Hepatocyte (in vitro differentiated cells): ENCODE data around the gene FAM32A. TPM values are rescaled to one million over a fixed set of nuclear protein-coding genes. Genes with fewer than 3 reads are reported as not detected.

Experiments
- DNase-seq: peaks from one replicate; pipeline ENCODE4 v3.0.0-alpha.2; 2016; ENCODE audit warnings: low spot score
- H2AFZ ChIP-seq: fragments of 200-600 bp; sonication (generic); 2 replicates; pipeline ENCODE4 v1.6.0; 2016; ENCODE audit warnings: antibody characterized with exemption, mild to moderate bottlenecking
- H3K27ac ChIP-seq: fragments of 200-600 bp; sonication (generic); 2 replicates; pipeline ENCODE4 v1.5.1; 2016; ENCODE audit warnings: mild to moderate bottlenecking
- H3K27me3 ChIP-seq: fragments of 200-600 bp; sonication (generic); 2 replicates; pipeline ENCODE4 v1.6.1; 2016
- H3K36me3 ChIP-seq: fragments of 200-600 bp; sonication (generic); replicated peaks from 2 replicates; pipeline ENCODE4 v1.5.1; 2016; ENCODE audit warnings: low read depth; ENCODE audit not compliant: insufficient read depth
- H3K4me1 ChIP-seq: fragments of 200-600 bp; sonication (generic); 2 replicates; pipeline ENCODE4 v1.5.1; 2016; ENCODE audit warnings: mild to moderate bottlenecking, moderate library complexity; ENCODE audit not compliant: insufficient read depth
- H3K4me2 ChIP-seq: fragments of 200-600 bp; sonication (generic); 2 replicates; pipeline ENCODE4 v1.6.0; 2016
- H3K4me3 ChIP-seq: fragments of 200-600 bp; sonication (generic); 2 replicates; pipeline ENCODE4 v1.5.1; 2016; ENCODE audit warnings: mild to moderate bottlenecking
- H3K79me2 ChIP-seq: fragments of 200-600 bp; sonication (generic); 2 replicates; pipeline ENCODE4 v1.6.0; 2017; ENCODE audit warnings: mild to moderate bottlenecking
- H3K9me2 ChIP-seq: fragments of 200-600 bp; sonication (generic); replicated peaks from 2 replicates; pipeline ENCODE4 v1.6.0; 2017; ENCODE audit warnings: mild to moderate bottlenecking; ENCODE audit not compliant: insufficient read depth
- H3K9me3 ChIP-seq: fragments of 200-600 bp; sonication (generic); 2 replicates; pipeline ENCODE4 v1.5.1; 2016; ENCODE audit warnings: low read depth, mild to moderate bottlenecking
- H4K20me1 ChIP-seq: fragments of 200-600 bp; sonication (generic); 2 replicates; pipeline ENCODE4 v1.6.0; 2016; ENCODE audit warnings: mild to moderate bottlenecking; ENCODE audit not compliant: insufficient read depth, poor library complexity, severe bottlenecking
- EZH2 ChIP-seq: fragments of 200-600 bp; sonication (generic); IDR thresholded peaks from 2 replicates; pipeline ENCODE4 v1.6.1; 2016; ENCODE audit warnings: antibody characterized with exemption, mild to moderate bottlenecking, borderline replicate concordance
- EZH2phosphoT487 ChIP-seq: fragments of 200-600 bp; sonication (generic); IDR thresholded peaks from one replicate; pipeline ENCODE4 v1.6.1; 2018; ENCODE audit warnings: antibody characterized with exemption, mild to moderate bottlenecking, low read depth, moderate library complexity; ENCODE audit not compliant: unreplicated experiment, severe bottlenecking
- WGBS: methylation state at CpG from one replicate; pipeline ENCODE4 v1.1.6; 2016; ENCODE audit warnings: low lambda C conversion rate; ENCODE audit errors: missing lambda C conversion rate; 5-methylcytosine and 5-hydroxymethylcytosine counted together
- polyA plus RNA-seq: library from polyadenylated mRNA; unstranded; fragments of >200 nt; fragmentation: Nextera tagmentation; extraction: Ambion mirVana; gene quantifications from 2 replicates; pipeline ENCODE4 v1.2.1, GENCODE V29; 2016
- total RNA-seq: library from RNA; depleted of rRNA; stranded (reverse); fragments of >200 nt; gene quantifications from 2 replicates; pipeline ENCODE4 v1.2.3, GENCODE V29; 2014
- TF ChIP-seq, protein P1 (sequence below): fragments of 200-600 bp; sonication (generic); IDR thresholded peaks from 2 replicates; pipeline ENCODE4 v1.5.1; 2016; ENCODE audit warnings: antibody characterized with exemption, mild to moderate bottlenecking; ENCODE audit not compliant: poor library complexity

Gene FAM32A
- total and polyA plus RNA-seq, 2 experiments from 2014 or later: 132 to 154 TPM

GRCh38 chr19:16222806-16223205 lies 37.6 kb downstream of the FAM32A start:
- WGBS: 93% methylated on average over 3 of the region's 3 CpGs
- no peaks in the 10 kb centered on the region for H3K36me3 ChIP-seq

DNA sequence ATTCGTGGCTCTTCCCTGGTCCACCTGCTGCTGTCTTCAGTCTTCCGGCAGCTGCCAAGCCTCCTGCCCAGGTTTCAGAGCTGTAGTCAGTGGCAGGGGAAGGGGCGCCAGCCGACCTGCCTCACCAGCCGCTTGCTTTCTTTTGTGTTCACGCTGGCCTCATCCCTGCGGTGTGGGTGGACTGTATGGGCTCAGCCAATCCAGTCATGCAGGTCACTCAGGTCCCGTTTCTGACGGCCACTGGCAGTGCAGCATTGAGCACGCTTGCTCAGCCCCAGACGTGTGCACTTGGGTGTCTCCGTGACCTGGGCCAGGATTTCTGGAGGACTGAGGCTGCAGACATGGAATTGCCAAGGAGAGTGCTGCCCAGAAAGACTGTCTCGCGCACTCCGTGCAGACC lies 38.5 kb downstream of the FAM32A start:
- Histone ChIP-seq H3K79me2 (peaks cover 4% of the 10 kb centered on the region), H2AFZ (no peak overlapping the region), H4K20me1 (no peaks in the 10 kb centered on the region), H3K4me1 (no peaks in the 10 kb centered on the region), H3K4me2 (no peak overlapping the region), H3K27ac (no peak overlapping the region), H3K9me3 (peaks cover 8% of the 10 kb centered on the region), H3K36me3 (no peaks in the 10 kb centered on the region), H3K4me3 (no peak overlapping the region), H3K27me3 (no peaks in the 10 kb centered on the region), H3K9me2 (no peaks in the 10 kb centered on the region)
- WGBS: 94% methylated on average over 15 of the region's 15 CpGs
- TF ChIP-seq EZH2 (no peak), EZH2phosphoT487 (no peak)
- TF ChIP-seq, protein P1, sequence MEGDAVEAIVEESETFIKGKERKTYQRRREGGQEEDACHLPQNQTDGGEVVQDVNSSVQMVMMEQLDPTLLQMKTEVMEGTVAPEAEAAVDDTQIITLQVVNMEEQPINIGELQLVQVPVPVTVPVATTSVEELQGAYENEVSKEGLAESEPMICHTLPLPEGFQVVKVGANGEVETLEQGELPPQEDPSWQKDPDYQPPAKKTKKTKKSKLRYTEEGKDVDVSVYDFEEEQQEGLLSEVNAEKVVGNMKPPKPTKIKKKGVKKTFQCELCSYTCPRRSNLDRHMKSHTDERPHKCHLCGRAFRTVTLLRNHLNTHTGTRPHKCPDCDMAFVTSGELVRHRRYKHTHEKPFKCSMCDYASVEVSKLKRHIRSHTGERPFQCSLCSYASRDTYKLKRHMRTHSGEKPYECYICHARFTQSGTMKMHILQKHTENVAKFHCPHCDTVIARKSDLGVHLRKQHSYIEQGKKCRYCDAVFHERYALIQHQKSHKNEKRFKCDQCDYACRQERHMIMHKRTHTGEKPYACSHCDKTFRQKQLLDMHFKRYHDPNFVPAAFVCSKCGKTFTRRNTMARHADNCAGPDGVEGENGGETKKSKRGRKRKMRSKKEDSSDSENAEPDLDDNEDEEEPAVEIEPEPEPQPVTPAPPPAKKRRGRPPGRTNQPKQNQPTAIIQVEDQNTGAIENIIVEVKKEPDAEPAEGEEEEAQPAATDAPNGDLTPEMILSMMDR: no peak
- DNase-seq: no peak

More at GRCh38 chr19:16222806-16223205, 37.6 kb downstream of the FAM32A start:
- peaks cover 8% of the 10 kb centered on the region for H3K9me3 ChIP-seq
- no peaks in the 10 kb centered on the region for H3K27me3 ChIP-seq
- H3K79me2 ChIP-seq: peaks cover 4% of the 10 kb centered on the region
- H3K4me1 ChIP-seq: no peaks in the 10 kb centered on the region
- H3K9me2 ChIP-seq: no peaks in the 10 kb centered on the region
- H4K20me1 ChIP-seq: no peaks in the 10 kb centered on the region
- TF ChIP-seq, protein P1: no peak
- TF ChIP-seq EZH2: no peak
- no peak for TF ChIP-seq EZH2phosphoT487
- no peak overlapping the region for H2AFZ ChIP-seq
- no peak overlapping the region for H3K4me3 ChIP-seq
- no peak overlapping the region for H3K27ac ChIP-seq
- no peak for DNase-seq
- no peak overlapping the region for H3K4me2 ChIP-seq

DNA sequence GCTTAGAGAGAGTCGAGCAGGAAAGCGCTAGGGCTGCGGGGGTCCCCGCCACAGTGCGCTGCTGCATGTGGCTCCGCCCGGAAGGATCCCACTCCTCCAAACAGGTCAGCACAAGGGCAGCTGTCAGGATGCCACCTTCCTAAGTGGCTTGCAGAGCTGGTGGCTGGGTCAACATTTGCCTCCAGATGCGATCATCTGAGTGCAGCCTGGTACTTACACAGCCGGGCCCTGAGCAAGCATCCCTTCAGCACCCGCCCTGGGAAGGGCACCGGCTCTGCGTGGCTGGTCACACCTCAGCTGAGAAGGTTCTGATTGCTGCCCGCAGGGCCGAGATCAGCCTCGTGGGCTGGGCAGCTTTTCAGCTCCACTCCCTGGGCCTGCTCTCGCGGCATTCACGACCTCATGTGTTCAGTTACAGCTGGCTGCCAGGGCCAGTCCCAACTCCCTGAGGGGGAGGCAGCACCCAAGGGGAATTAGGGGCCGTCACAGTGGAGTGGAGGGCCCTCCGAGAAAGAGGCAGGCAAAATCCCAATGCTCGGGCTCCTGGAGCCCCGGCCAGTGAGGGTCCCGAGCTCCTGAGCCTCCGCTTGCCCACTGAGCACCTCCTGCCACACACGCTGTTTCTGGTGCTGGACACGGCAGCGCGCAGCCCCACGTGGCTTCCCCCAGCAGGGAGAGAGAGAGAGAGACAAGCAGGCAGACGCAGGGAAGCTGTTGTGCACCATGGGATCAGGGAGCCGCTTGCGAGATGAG lies 39.3 kb downstream of the FAM32A start:
- Histone ChIP-seq H3K79me2 (peaks cover 4% of the 10 kb centered on the region), H3K36me3 (no peaks in the 10 kb centered on the region)
- WGBS: 93% methylated on average over 32 of the region's 32 CpGs

More for the DNA sequence above, 39.3 kb downstream of the FAM32A start:
- Histone ChIP-seq H3K27ac (no peak overlapping the region), H3K4me3 (no peak overlapping the region), H3K9me2 (no peaks in the 10 kb centered on the region), H2AFZ (no peak overlapping the region), H3K4me1 (no peaks in the 10 kb centered on the region), H3K27me3 (no peaks in the 10 kb centered on the region), H4K20me1 (no peaks in the 10 kb centered on the region), H3K4me2 (no peak overlapping the region), H3K9me3 (peaks cover 8% of the 10 kb centered on the region)
- TF ChIP-seq EZH2 (no peak), EZH2phosphoT487 (no peak)
- TF ChIP-seq, protein P1: no peak
- DNase-seq: no peak
